Measurements from ENCODE around the gene UTS2. TPM values are rescaled to one million over a fixed set of nuclear protein-coding genes. Genes with fewer than 3 reads are reported as not detected.

Gene UTS2, protein sequence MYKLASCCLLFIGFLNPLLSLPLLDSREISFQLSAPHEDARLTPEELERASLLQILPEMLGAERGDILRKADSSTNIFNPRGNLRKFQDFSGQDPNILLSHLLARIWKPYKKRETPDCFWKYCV
- total RNA-seq, result 1 to 10 TPM; 1.1 to 1.2 TPM

DNA sequence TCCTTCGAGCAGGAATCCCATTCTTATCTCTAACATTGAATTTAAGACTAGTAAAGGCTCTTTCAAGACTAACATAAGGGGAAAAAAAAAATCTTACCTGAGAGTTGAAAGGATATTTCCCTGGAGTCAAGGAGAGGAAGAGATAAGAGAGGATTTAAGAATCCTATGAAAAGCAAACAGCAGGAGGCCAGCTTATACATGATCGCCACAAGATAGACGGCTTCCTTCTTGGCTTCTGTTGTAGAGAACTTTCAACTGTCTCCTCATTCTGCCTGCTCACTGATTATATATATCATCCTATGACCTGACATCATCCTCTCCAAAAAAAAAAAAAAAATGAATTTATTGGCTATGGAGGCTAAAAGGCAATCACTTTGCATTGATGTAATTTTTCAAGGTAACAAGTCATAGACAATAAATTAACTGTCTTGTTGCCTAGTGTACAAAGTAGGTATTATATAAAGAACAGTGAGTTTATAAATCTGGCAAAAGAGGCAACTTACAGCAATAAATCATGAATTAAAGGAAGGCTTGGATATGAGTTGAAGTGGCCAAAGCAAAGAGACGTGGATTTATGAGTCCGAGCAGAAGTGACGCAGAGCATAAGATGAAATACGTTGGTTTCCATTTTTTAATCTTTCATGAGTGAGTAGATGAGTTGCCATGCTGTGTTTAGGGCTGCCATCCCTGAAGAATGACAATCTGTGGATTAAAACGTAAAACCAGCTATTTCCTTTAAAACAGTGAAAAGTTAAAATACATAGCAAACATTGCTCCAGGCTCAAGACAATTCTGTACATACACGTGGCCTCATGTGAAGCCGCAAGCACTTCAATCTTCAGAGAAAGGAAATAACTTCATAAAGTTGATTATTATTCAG, at the start of gene UTS2:
UTS2 (minus strand) TSS at position 262 of the 880 bp plus-strand sequence; CDS start at position 200, 62 bp downstream.
- Mint-ChIP-seq H3K4me1 (peaks cover 3% of the 10 kb centered on the region), H3K27me3 (peaks cover 9% of the 10 kb centered on the region), H3K9me3 (no peaks in the 10 kb centered on the region), H3K36me3 (ENCODE audit: low read depth) (no peaks in the 10 kb centered on the region), H3K27ac (no peak within 1 kb of the TSS), H3K4me3 (no peak within 1 kb of the TSS)
- ChIA-PET CTCF (no interaction called here), POLR2A (no interaction called here)
- DNase-seq, result no peak

DNA sequence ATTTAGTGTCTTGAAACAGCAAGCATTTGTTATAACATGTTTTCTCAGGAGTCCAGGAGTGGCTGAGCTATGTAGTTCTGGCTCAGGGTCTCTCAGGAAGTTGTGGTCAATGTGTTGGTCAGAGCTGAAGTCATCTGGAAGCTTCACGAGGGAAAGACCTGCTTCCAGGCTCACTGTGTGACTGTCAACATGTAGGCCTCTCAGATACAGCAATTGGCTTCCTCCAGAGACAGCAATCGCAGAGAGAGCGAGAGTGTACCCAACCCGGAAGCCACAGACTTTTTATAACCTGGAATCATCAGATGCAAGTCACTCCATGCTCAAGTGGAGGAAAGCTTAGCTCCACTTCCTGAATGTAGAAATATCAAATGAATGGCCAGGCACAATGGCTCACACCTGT, 46.9 kb upstream of the UTS2 start:
- Mint-ChIP-seq H3K36me3 (ENCODE audit: low read depth) (no peaks in the 10 kb centered on the region), H3K4me1 (peaks cover 14% of the 10 kb centered on the region), H3K4me3 (no peak overlapping the region), H3K27ac (peak overlapping the region; percentile 16), H3K27me3 (peaks cover 2% of the 10 kb centered on the region), H3K9me3 (no peaks in the 10 kb centered on the region)
- CTCF ChIA-PET, result interaction anchor here (0.7 to 2.7 kb wide), 6 partner anchors 9 to 232 kb away, joined by 3 to 17 read pairs (median 3); no protein-coding TSS in a partner anchor
- POLR2A ChIA-PET, result interaction anchor here (1.2 kb wide), 1 partner anchor 48 kb away, joined by 3 read pairs; no protein-coding TSS in a partner anchor
- no peak for DNase-seq

DNA sequence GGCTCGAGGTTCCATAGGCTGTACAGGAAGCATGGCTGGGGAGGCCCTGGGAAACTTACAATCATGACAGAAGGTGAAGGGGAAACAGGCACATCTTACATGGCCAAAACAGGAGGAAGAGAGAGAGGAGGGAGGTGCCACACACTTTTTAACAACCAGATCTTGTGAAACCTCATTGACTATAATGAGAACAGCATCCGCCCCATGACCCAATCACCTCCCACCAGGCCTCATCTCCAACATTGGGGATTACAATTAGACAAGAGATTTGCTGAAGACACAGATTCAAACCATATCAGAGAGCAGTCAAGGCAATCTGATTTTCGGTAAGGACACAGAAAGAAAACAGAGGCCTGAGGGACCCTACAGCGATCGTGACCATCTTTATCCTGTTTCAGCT, 46.1 kb upstream of the UTS2 start:
- peaks cover 14% of the 10 kb centered on the region for H3K4me1 Mint-ChIP-seq

DNA sequence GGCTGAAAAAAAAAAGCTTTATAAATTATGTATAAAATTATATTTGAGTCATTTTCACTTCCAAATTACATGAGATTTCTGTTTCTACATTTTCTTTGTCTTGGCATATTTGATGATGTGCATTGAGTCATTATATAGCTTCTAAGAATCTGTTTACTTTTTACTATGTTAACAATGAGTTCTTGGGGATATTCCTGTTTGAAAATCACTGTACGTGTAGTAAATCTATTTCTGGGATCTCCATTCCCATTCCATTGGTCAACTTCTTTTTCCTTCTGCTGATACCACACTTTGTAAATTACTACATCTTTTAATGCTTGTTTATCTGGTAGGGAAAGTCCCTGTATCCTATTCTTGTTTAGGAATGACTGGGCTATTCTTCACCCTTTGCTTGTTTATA, 44.1 kb upstream of the UTS2 start:
- ChIA-PET POLR2A (no interaction called here), CTCF (interaction anchor here (1.2 kb wide), 1 partner anchor 12 kb away, joined by 3 read pairs; no protein-coding TSS in a partner anchor)
- Mint-ChIP-seq H3K4me1 (peaks cover 12% of the 10 kb centered on the region), H3K27ac (no peak overlapping the region), H3K27me3 (peaks cover 2% of the 10 kb centered on the region), H3K36me3 (ENCODE audit: low read depth) (no peaks in the 10 kb centered on the region), H3K9me3 (no peaks in the 10 kb centered on the region), H3K4me3 (no peak overlapping the region)
- DNase-seq, result no peak

More for the DNA sequence above, 46.1 kb upstream of the UTS2 start:
- DNase-seq, result no peak
- Mint-ChIP-seq H3K9me3 (no peaks in the 10 kb centered on the region), H3K4me3 (no peak overlapping the region), H3K27me3 (peaks cover 2% of the 10 kb centered on the region), H3K27ac (no peak overlapping the region), H3K36me3 (ENCODE audit: low read depth) (no peaks in the 10 kb centered on the region)
- CTCF ChIA-PET, result interaction anchor here (0.6 to 1.0 kb wide), 3 partner anchors 13 to 199 kb away, joined by 3 to 4 read pairs (median 4); no protein-coding TSS in a partner anchor
- POLR2A ChIA-PET, result no interaction called here

DNA sequence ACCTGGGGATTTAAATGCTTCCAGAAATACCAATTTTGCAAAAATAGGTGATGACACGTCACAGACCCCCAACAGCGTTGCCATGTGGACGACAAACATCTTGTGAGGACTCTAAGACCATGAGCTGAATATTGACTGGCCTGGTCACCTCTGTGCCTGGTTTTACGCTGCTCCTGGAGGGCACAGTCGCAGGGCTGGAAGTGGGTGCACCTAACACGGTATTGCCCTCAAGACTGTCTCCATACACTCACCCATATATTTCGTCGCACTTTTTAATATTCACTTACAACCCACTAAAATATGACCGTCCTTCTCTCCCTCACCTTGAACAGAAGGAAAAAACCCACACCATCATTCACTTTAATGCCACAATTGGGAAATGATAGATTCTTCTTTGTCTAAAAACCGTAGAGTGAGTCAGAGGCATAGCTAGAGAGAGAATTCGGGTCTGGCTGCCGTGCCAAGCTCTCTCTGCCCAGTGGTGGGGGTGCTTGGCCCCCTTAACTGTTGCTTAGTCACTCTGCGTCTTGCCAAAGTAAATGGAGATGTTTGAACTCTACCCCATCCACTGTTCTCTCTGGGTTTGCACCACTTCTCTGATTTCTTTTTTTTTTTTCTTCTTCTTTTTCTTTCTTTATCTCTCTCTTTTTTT, 40.8 kb upstream of the UTS2 start:
- ChIA-PET POLR2A (no interaction called here), CTCF (no interaction called here)
- H3K9me3 Mint-ChIP-seq, result peaks cover 2% of the 10 kb centered on the region
- no peaks in the 10 kb centered on the region for H3K36me3 Mint-ChIP-seq (ENCODE audit: low read depth)
- H3K27ac Mint-ChIP-seq, result no peak overlapping the region
- peaks cover 9% of the 10 kb centered on the region for H3K27me3 Mint-ChIP-seq
- no peak for DNase-seq
- H3K4me3 Mint-ChIP-seq, result no peak overlapping the region
- no peaks in the 10 kb centered on the region for H3K4me1 Mint-ChIP-seq

DNA sequence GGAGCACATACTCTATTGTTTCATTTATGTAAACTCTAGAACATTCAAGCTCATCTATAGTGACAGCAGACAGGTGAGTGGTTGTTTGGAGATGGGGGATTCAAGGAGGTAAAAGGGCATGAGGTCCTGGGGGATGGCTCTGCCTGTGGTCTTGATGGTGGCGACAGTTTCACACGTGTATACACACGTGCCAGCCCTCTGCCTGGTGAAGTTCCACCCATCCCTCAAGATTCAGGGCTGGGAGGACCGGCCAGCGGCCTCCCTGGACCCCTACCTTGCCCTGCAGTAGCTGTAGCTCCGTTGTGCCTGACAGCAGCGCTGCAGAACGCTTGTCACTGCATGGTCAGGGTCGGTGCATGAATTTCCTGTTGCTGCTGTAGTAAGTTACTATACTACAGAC, 38.9 kb upstream of the UTS2 start:
- no peaks in the 10 kb centered on the region for H3K36me3 Mint-ChIP-seq (ENCODE audit: low read depth)
- ChIA-PET CTCF (interaction anchor here (0.8 kb wide), 1 partner anchor 12 kb away, joined by 3 read pairs; no protein-coding TSS in a partner anchor), POLR2A (no interaction called here)
- H3K27ac Mint-ChIP-seq, result no peak overlapping the region
- H3K27me3 Mint-ChIP-seq, result peaks cover 19% of the 10 kb centered on the region
- H3K9me3 Mint-ChIP-seq, result peaks cover 2% of the 10 kb centered on the region
- no peaks in the 10 kb centered on the region for H3K4me1 Mint-ChIP-seq
- no peak overlapping the region for H3K4me3 Mint-ChIP-seq
- DNase-seq, result no peak

DNA sequence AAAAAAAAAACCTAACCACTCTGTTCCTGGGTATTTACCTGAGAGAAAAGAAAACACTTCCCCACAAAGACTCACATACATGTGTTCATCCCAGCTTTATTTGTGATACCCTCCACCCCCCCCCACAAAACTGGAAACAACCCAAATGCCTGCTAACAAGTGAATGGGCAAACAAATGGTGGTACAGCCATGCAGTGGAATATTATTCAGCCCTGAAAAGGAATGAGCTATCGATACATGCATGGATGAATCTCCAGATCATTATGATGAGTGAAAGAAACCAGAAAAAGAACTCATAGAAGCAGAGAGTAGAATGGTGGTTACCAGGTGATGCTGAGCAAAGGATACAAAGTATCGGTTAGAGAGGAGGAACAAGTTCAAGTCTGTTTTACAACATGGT, 38.0 kb upstream of the UTS2 start:
- no peak overlapping the region for H3K27ac Mint-ChIP-seq
- ChIA-PET CTCF (no interaction called here), POLR2A (no interaction called here)
- no peak for DNase-seq
- H3K27me3 Mint-ChIP-seq, result peaks cover 23% of the 10 kb centered on the region
- H3K36me3 Mint-ChIP-seq (ENCODE audit: low read depth), result no peaks in the 10 kb centered on the region
- no peak overlapping the region for H3K4me3 Mint-ChIP-seq
- H3K4me1 Mint-ChIP-seq, result no peaks in the 10 kb centered on the region
- H3K9me3 Mint-ChIP-seq, result peaks cover 2% of the 10 kb centered on the region

DNA sequence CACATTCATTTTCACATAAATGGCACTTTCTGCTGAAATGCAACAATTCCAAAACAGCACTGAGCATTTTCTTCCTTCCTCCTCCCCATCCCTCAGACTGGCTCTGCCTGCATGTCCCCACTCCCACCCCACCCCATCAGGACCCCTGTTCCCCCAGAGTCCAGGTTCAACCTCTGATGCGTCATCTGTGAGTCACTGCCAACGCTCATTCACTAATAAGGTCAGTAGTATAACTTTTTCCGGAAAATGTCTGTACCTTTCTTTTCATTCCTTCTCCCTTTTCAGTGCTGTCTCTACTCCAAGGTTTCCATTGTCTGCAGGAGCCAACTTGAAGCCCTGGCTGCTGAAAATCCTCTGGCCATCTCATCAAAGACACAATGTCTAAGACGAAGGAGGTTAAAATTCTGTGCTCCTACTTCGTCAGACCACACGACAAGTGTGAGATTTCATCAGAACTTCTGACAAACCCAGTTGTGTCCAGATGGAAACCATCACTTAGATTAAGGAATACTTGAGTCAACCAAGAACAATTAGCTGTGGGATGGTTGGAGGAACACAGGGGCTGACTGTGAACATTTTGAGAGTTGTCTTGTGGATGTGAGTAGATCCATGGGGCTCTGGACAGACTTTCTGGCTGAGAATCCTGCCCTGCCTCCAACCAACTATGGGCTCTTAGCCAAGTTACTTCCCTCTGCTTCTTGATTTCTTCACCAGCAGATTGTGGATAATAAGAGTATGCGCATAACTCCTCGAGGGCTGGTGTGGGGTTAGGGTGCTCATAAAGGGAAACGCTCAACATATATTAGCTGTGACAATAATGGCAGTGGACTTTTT, 35.6 kb upstream of the UTS2 start:
- DNase-seq, result no peak
- POLR2A ChIA-PET, result no interaction called here
- no peak overlapping the region for H3K4me3 Mint-ChIP-seq
- H3K27me3 Mint-ChIP-seq, result peaks cover 33% of the 10 kb centered on the region
- no peaks in the 10 kb centered on the region for H3K36me3 Mint-ChIP-seq (ENCODE audit: low read depth)
- CTCF ChIA-PET, result no interaction called here
- no peaks in the 10 kb centered on the region for H3K4me1 Mint-ChIP-seq
- H3K9me3 Mint-ChIP-seq, result peaks cover 2% of the 10 kb centered on the region
- no peak overlapping the region for H3K27ac Mint-ChIP-seq

DNA sequence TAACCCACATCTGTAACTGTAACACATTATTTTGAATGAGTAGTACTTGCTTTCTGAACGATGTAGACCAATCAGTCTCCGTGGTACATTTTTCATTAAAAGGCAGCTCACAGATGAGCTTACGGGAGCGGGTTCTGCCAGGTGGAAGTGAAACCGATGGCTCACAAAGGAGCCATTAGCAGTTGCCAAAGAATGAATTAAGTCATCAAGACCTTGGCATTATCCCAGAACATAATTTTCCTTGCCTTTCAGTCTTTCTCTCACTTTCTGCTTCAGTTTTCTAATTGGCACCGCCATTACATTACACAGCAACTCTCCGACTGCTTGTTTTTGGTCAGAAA, 33.5 kb upstream of the UTS2 start:
- H3K27ac Mint-ChIP-seq, result no peak overlapping the region
- no peaks in the 10 kb centered on the region for H3K4me1 Mint-ChIP-seq
- ChIA-PET POLR2A (no interaction called here), CTCF (interaction anchor here (0.9 kb wide), 1 partner anchor 13 kb away, joined by 3 read pairs; no protein-coding TSS in a partner anchor)
- no peaks in the 10 kb centered on the region for H3K36me3 Mint-ChIP-seq (ENCODE audit: low read depth)
- peaks cover 2% of the 10 kb centered on the region for H3K9me3 Mint-ChIP-seq
- no peak overlapping the region for H3K4me3 Mint-ChIP-seq
- DNase-seq, result no peak
- peaks cover 33% of the 10 kb centered on the region for H3K27me3 Mint-ChIP-seq

DNA sequence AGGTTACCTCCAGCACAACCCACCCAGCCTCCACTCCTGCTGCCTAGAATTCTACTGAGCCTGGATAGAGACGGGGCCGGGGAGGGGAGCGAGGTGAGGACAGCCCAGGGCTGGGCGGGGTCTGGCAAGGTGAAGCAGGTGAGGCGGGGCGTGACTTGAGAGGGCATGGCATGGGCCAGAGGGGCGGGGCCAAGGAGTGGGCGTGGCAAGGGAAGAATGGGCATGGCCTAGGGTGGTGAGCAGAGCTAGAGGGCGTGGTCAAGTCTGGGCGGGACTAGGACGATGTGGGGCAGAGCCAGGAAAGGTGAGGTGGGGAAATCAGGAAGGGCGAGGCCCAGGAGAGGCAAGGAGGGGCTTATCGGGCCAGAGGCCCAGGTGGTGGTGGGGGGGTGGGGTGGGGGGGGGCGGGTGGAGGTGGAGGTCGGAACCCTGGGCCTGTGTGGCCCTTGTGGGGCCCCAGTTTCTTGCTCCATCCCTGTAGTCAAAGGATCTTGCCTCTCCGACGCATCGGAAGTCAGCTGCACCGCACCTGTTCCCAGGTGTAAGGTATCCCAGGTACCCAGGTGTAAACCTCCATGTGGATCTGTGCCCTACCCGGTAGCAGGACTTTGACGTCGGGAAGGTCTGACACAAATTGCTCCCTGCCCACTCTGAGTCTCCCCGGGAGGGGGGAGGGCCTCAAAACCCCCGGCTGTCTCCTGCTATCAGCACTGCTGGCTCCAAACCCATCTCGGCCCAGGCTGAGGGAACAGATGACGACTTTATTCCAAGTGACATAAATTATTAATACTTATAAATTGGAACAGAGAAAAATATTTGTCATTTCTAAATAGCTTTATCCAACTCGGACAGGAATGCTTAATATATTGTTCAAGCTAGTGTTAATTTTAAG, 32.9 kb upstream of the UTS2 start:
- POLR2A ChIA-PET, result no interaction called here
- peak; percentile 20 for DNase-seq
- no peak overlapping the region for H3K27ac Mint-ChIP-seq
- CTCF ChIA-PET, result interaction anchor here (0.9 kb wide), 1 partner anchor 14 kb away, joined by 3 read pairs; no protein-coding TSS in a partner anchor
- H3K27me3 Mint-ChIP-seq, result peaks cover 31% of the 10 kb centered on the region
- H3K4me1 Mint-ChIP-seq, result no peaks in the 10 kb centered on the region
- H3K4me3 Mint-ChIP-seq, result no peak overlapping the region
- no peaks in the 10 kb centered on the region for H3K9me3 Mint-ChIP-seq
- no peaks in the 10 kb centered on the region for H3K36me3 Mint-ChIP-seq (ENCODE audit: low read depth)

DNA sequence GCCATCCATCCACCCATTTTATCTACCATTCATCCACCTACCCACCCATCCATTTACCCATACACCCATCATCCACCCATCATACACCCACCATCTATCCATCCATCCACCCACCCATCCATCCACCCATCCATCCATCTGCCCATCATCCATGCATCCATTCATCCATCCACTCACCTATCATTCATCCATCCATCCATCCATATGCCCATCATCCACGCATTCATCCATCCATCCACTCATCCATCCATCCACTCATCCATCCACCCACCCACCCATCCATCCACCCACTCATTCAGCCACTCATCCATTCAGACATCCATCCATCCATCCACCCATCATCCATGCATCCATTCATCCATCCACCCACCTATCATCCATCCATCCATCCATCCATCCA, 31.9 kb upstream of the UTS2 start:
- ChIA-PET CTCF (no interaction called here), POLR2A (no interaction called here)
- H3K36me3 Mint-ChIP-seq (ENCODE audit: low read depth), result no peaks in the 10 kb centered on the region
- peaks cover 26% of the 10 kb centered on the region for H3K27me3 Mint-ChIP-seq
- no peaks in the 10 kb centered on the region for H3K9me3 Mint-ChIP-seq
- no peak for DNase-seq
- H3K4me1 Mint-ChIP-seq, result no peaks in the 10 kb centered on the region
- no peak overlapping the region for H3K4me3 Mint-ChIP-seq
- no peak overlapping the region for H3K27ac Mint-ChIP-seq

DNA sequence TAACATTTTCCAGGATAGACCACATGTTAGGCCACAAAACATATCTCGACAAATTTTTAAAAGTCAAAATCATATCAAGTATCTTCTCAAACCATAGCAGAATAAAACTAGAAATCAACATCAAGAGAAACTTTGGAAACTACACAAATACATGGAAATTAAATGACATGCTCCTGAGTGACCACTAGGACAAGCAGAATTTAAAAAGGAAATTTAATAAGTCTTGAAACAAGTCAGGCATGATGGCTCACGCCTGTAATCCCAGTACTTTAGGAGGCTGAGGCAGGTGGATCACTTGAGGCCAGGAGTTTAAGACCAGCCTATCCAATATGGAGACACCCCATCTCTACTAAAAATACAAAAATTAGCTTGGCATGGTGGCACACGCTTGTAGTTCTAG, 26.4 kb upstream of the UTS2 start:
- H3K36me3 Mint-ChIP-seq (ENCODE audit: low read depth), result peaks cover 6% of the 10 kb centered on the region
- no peak overlapping the region for H3K27ac Mint-ChIP-seq
- H3K9me3 Mint-ChIP-seq, result peaks cover 2% of the 10 kb centered on the region
- ChIA-PET CTCF (no interaction called here), POLR2A (no interaction called here)
- DNase-seq, result no peak
- peaks cover 3% of the 10 kb centered on the region for H3K4me1 Mint-ChIP-seq
- H3K27me3 Mint-ChIP-seq, result peaks cover 5% of the 10 kb centered on the region
- H3K4me3 Mint-ChIP-seq, result no peak overlapping the region

Data from activated CD4-positive, alpha-beta memory T cell treated with anti-CD3 and anti-CD28 coated beads, Interleukin-2, amount 10 ng/mL, durations not matched to agents 7 days and 5 days (primary cell).